ENCODE results near the gene ANKS3. TPM values are rescaled to one million over a fixed set of nuclear protein-coding genes. Genes with fewer than 3 reads are reported as not detected.

ANKS3 gene
- total and polyA plus RNA-seq, 3 donors from 2014 or later = 18.6 to 40.6 (median 40.4) TPM

- H3K4me3 ChIP-seq = no peak overlapping the region
- H3K27ac ChIP-seq = peak overlapping the region in 1 of 2 donors; percentile 82
- H3K4me1 ChIP-seq = peaks cover 33% of the 10 kb centered on the region
- H3K9me3 ChIP-seq = no peaks in the 10 kb centered on the region
- TF ChIP-seq CTCF (IDR thresholded peaks at IDR 0.05) (no peak), POLR2A (IDR thresholded peaks at IDR 0.05) (no peak)
- 92 to 97% methylated on average over 7 to 9 of the region's 9 CpGs for WGBS, 2 donors
- DNase-seq = no peak
- intact Hi-C loops (cut with DNase I; ENCODE audit: low total_unique reads) = no loop called here
- H3K36me3 ChIP-seq (ENCODE audit: low read depth, missing control alignments) = no peaks in the 10 kb centered on the region
- H3K27me3 ChIP-seq = no peaks in the 10 kb centered on the region
Observed at GRCh38 chr16:4677994-4678393, 56.1 kb downstream of the ANKS3 start.

- no peak for TF ChIP-seq CTCF (IDR thresholded peaks at IDR 0.05)
- no peak for TF ChIP-seq POLR2A (IDR thresholded peaks at IDR 0.05)
- H3K27ac ChIP-seq = peak overlapping the region; percentile 55 to 82
- H3K36me3 ChIP-seq (ENCODE audit: low read depth, missing control alignments) = no peaks in the 10 kb centered on the region
- no peak overlapping the region for H3K4me3 ChIP-seq
- 32 to 45% methylated on average over 4 to 17 of the region's 17 CpGs for WGBS, 2 donors
- H3K4me1 ChIP-seq = peaks cover 33% of the 10 kb centered on the region
- no peaks in the 10 kb centered on the region for H3K9me3 ChIP-seq
- H3K27me3 ChIP-seq = no peaks in the 10 kb centered on the region
- DNase-seq = no peak
- intact Hi-C loops (cut with DNase I; ENCODE audit: low total_unique reads) = no loop called here
Observed at GRCh38 chr16:4677390-4677789, 56.7 kb downstream of the ANKS3 start.

GRCh38 chr16:4676831-4677230 is 57.2 kb downstream of the ANKS3 start:
- intact Hi-C loops (cut with DNase I; ENCODE audit: low total_unique reads) = no loop called here

GRCh38 chr16:4675864-4676786 is 57.9 kb downstream of the ANKS3 start:
- peak overlapping the region; percentile 73 to 82 for H3K27ac ChIP-seq
- H3K4me1 ChIP-seq = peaks cover 33% of the 10 kb centered on the region
- H3K9me3 ChIP-seq = no peaks in the 10 kb centered on the region
- intact Hi-C loops (cut with DNase I; ENCODE audit: low total_unique reads) = no loop called here
- no peak overlapping the region for H3K4me3 ChIP-seq
- H3K36me3 ChIP-seq (ENCODE audit: low read depth, missing control alignments) = no peaks in the 10 kb centered on the region
- DNase-seq = no peak
- no peaks in the 10 kb centered on the region for H3K27me3 ChIP-seq
- TF ChIP-seq CTCF (IDR thresholded peaks at IDR 0.05) = no peak
- TF ChIP-seq POLR2A (IDR thresholded peaks at IDR 0.05) = no peak
- 32 to 50% methylated on average over 13 to 23 of the region's 23 CpGs for WGBS, 2 donors

More at GRCh38 chr16:4676831-4677230, 57.2 kb downstream of the ANKS3 start:
- Histone ChIP-seq H3K36me3 (ENCODE audit: low read depth, missing control alignments) (no peaks in the 10 kb centered on the region), H3K4me3 (no peak overlapping the region), H3K27ac (peak overlapping the region; percentile 73 to 82), H3K9me3 (no peaks in the 10 kb centered on the region), H3K4me1 (peaks cover 33% of the 10 kb centered on the region), H3K27me3 (no peaks in the 10 kb centered on the region)
- no peak for TF ChIP-seq POLR2A (IDR thresholded peaks at IDR 0.05)
- TF ChIP-seq CTCF (IDR thresholded peaks at IDR 0.05) = no peak
- 37 to 46% methylated on average over 10 to 11 of the region's 11 CpGs for WGBS, 2 donors
- DNase-seq = peak; percentile 67
